Hepatocyte (in vitro differentiated cells): ENCODE data around the gene COG6. TPM values are rescaled to one million over a fixed set of nuclear protein-coding genes. Genes with fewer than 3 reads are reported as not detected.

ENCODE experiments used
- DNase-seq: peaks from one replicate; pipeline ENCODE4 v3.0.0-alpha.2; 2016; ENCODE audit warnings: low spot score
- H2AFZ ChIP-seq: fragments of 200-600 bp; sonication (generic); 2 replicates; pipeline ENCODE4 v1.6.0; 2016; ENCODE audit warnings: antibody characterized with exemption, mild to moderate bottlenecking
- H3K27ac ChIP-seq: fragments of 200-600 bp; sonication (generic); 2 replicates; pipeline ENCODE4 v1.5.1; 2016; ENCODE audit warnings: mild to moderate bottlenecking
- H3K27me3 ChIP-seq: fragments of 200-600 bp; sonication (generic); 2 replicates; pipeline ENCODE4 v1.6.1; 2016
- H3K36me3 ChIP-seq: fragments of 200-600 bp; sonication (generic); replicated peaks from 2 replicates; pipeline ENCODE4 v1.5.1; 2016; ENCODE audit warnings: low read depth; ENCODE audit not compliant: insufficient read depth
- H3K4me1 ChIP-seq: fragments of 200-600 bp; sonication (generic); 2 replicates; pipeline ENCODE4 v1.5.1; 2016; ENCODE audit warnings: mild to moderate bottlenecking, moderate library complexity; ENCODE audit not compliant: insufficient read depth
- H3K4me2 ChIP-seq: fragments of 200-600 bp; sonication (generic); 2 replicates; pipeline ENCODE4 v1.6.0; 2016
- H3K4me3 ChIP-seq: fragments of 200-600 bp; sonication (generic); 2 replicates; pipeline ENCODE4 v1.5.1; 2016; ENCODE audit warnings: mild to moderate bottlenecking
- H3K79me2 ChIP-seq: fragments of 200-600 bp; sonication (generic); 2 replicates; pipeline ENCODE4 v1.6.0; 2017; ENCODE audit warnings: mild to moderate bottlenecking
- H3K9me2 ChIP-seq: fragments of 200-600 bp; sonication (generic); replicated peaks from 2 replicates; pipeline ENCODE4 v1.6.0; 2017; ENCODE audit warnings: mild to moderate bottlenecking; ENCODE audit not compliant: insufficient read depth
- H3K9me3 ChIP-seq: fragments of 200-600 bp; sonication (generic); 2 replicates; pipeline ENCODE4 v1.5.1; 2016; ENCODE audit warnings: low read depth, mild to moderate bottlenecking
- H4K20me1 ChIP-seq: fragments of 200-600 bp; sonication (generic); 2 replicates; pipeline ENCODE4 v1.6.0; 2016; ENCODE audit warnings: mild to moderate bottlenecking; ENCODE audit not compliant: insufficient read depth, poor library complexity, severe bottlenecking
- CTCF ChIP-seq: fragments of 200-600 bp; sonication (generic); IDR thresholded peaks from 2 replicates; pipeline ENCODE4 v1.5.1; 2016; ENCODE audit warnings: antibody characterized with exemption, mild to moderate bottlenecking; ENCODE audit not compliant: poor library complexity
- EZH2 ChIP-seq: fragments of 200-600 bp; sonication (generic); IDR thresholded peaks from 2 replicates; pipeline ENCODE4 v1.6.1; 2016; ENCODE audit warnings: antibody characterized with exemption, mild to moderate bottlenecking, borderline replicate concordance
- EZH2phosphoT487 ChIP-seq: fragments of 200-600 bp; sonication (generic); IDR thresholded peaks from one replicate; pipeline ENCODE4 v1.6.1; 2018; ENCODE audit warnings: antibody characterized with exemption, mild to moderate bottlenecking, low read depth, moderate library complexity; ENCODE audit not compliant: unreplicated experiment, severe bottlenecking
- WGBS: methylation state at CpG from one replicate; pipeline ENCODE4 v1.1.6; 2016; ENCODE audit warnings: low lambda C conversion rate; ENCODE audit errors: missing lambda C conversion rate; 5-methylcytosine and 5-hydroxymethylcytosine counted together
- polyA plus RNA-seq: library from polyadenylated mRNA; unstranded; fragments of >200 nt; fragmentation: Nextera tagmentation; extraction: Ambion mirVana; gene quantifications from 2 replicates; pipeline ENCODE4 v1.2.1, GENCODE V29; 2016
- total RNA-seq: library from RNA; depleted of rRNA; stranded (reverse); fragments of >200 nt; gene quantifications from 2 replicates; pipeline ENCODE4 v1.2.3, GENCODE V29; 2014

COG6 gene
- total and polyA plus RNA-seq, 2 experiments from 2014 or later = 25.3 to 37.3 TPM

DNA sequence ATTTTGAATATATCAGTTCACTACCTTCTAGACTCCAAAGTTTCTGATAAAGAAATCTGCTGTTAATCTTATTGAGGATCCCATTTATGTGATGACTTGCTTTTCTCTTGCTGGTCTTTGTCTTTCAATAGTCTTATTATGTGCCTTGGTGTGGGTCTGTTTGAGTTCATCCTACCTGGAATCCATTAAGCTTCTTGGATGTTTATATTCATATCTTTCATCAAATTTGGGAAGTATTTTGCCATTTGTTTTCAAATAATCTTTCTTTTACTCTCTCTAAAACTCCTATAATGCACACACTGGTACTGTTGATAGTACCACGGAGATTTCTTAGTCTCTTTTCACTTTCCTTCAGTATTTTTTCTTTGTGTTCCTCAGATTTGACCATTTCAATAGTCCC is 24.2 kb upstream of the COG6 start:
- H3K4me2 ChIP-seq = no peak overlapping the region
- no peak overlapping the region for H2AFZ ChIP-seq
- H3K9me3 ChIP-seq = no peaks in the 10 kb centered on the region
- H3K9me2 ChIP-seq = no peaks in the 10 kb centered on the region
- no peak overlapping the region for H3K4me3 ChIP-seq
- H3K27me3 ChIP-seq = no peaks in the 10 kb centered on the region
- no peaks in the 10 kb centered on the region for H3K4me1 ChIP-seq
- H3K27ac ChIP-seq = no peak overlapping the region
- 89% methylated on average over 1 of the region's 1 CpG for WGBS
- no peaks in the 10 kb centered on the region for H4K20me1 ChIP-seq
- DNase-seq = no peak
- H3K36me3 ChIP-seq = no peaks in the 10 kb centered on the region
- TF ChIP-seq CTCF = no peak
- TF ChIP-seq EZH2phosphoT487 = no peak
- no peak for TF ChIP-seq EZH2
- no peaks in the 10 kb centered on the region for H3K79me2 ChIP-seq

- H3K27ac ChIP-seq = no peak overlapping the region
- no peaks in the 10 kb centered on the region for H3K4me1 ChIP-seq
- H4K20me1 ChIP-seq = no peaks in the 10 kb centered on the region
- H3K4me2 ChIP-seq = no peak overlapping the region
- H3K79me2 ChIP-seq = no peaks in the 10 kb centered on the region
- TF ChIP-seq EZH2phosphoT487 = no peak
- no peaks in the 10 kb centered on the region for H3K9me2 ChIP-seq
- H3K36me3 ChIP-seq = no peaks in the 10 kb centered on the region
- no peak overlapping the region for H3K4me3 ChIP-seq
- no peaks in the 10 kb centered on the region for H3K9me3 ChIP-seq
- no peaks in the 10 kb centered on the region for H3K27me3 ChIP-seq
- DNase-seq = no peak
- no peak overlapping the region for H2AFZ ChIP-seq
These were observed 22.5 kb upstream of the COG6 start for GRCh38 chr13:39632994-39633393.

DNA sequence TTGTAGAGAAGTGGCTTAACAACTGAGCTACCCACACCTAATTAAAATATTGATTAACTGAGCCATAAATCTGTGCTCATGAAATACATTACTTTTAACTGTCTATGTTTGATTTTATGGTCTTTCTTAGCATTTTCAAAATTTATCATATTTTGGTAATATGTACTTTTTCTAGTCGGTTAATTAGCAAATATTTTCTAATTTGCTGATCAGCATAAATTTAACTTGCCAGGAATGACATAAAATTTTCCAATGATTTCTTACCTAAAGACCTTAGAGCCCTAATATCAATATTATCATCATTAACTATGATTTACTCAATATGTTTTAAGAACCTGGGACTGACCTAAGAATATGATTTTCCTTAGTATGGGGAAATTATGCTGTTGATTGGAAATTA is 19.9 kb upstream of the COG6 start:
- H2AFZ ChIP-seq = no peak overlapping the region
- no peak overlapping the region for H3K27ac ChIP-seq
- H3K27me3 ChIP-seq = no peaks in the 10 kb centered on the region
- no peak overlapping the region for H3K4me2 ChIP-seq
- TF ChIP-seq CTCF (no peak), EZH2 (no peak), EZH2phosphoT487 (no peak)
- WGBS = 84% methylated on average over 1 of the region's 1 CpG
- H3K36me3 ChIP-seq = no peaks in the 10 kb centered on the region
- H3K4me1 ChIP-seq = no peaks in the 10 kb centered on the region
- H3K4me3 ChIP-seq = no peak overlapping the region
- no peaks in the 10 kb centered on the region for H3K9me3 ChIP-seq
- H4K20me1 ChIP-seq = no peaks in the 10 kb centered on the region
- no peak for DNase-seq
- H3K9me2 ChIP-seq = no peaks in the 10 kb centered on the region
- no peaks in the 10 kb centered on the region for H3K79me2 ChIP-seq

DNA sequence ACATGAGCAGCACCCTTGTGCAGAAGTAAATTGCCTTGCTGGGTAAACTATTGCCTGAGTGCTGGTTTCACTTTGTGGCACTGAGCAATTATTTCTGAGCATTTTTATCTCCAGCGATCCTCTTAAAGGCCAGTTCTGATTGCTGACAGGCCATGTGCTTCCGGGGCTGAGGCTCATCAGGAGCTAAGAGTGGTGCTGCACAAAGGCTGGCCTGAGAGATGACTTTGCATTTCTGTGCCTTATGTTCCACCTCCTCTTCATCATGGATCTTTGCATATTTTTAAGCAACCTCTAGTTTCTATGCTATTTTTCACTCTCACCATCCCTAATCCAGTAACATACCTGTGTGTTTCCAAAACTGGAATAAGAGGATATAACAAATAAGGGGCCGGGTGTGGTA is 17.6 kb upstream of the COG6 start:
- Histone ChIP-seq H3K4me2 (no peak overlapping the region), H4K20me1 (no peaks in the 10 kb centered on the region), H3K79me2 (no peaks in the 10 kb centered on the region), H3K9me3 (no peaks in the 10 kb centered on the region), H3K27me3 (no peaks in the 10 kb centered on the region), H3K9me2 (no peaks in the 10 kb centered on the region), H3K36me3 (no peaks in the 10 kb centered on the region), H3K27ac (no peak overlapping the region), H3K4me1 (no peaks in the 10 kb centered on the region), H3K4me3 (no peak overlapping the region), H2AFZ (no peak overlapping the region)
- WGBS = 41% methylated on average over 3 of the region's 3 CpGs
- no peak for TF ChIP-seq CTCF
- TF ChIP-seq EZH2 = no peak
- no peak for TF ChIP-seq EZH2phosphoT487
- peak; percentile 5 for DNase-seq
